Measurements from ENCODE around the gene FN3K.

- TF ChIP-seq CTCF (IDR thresholded peaks at IDR 0.05) (no peak), EP300 (IDR thresholded peaks at IDR 0.05) (no peak)
Measured at GRCh38 chr17:82752371-82753200, 17.2 kb downstream of the FN3K start.

All from tibial nerve (tissue), 4 donors.